Esophagus (tissue), 2 donors: ENCODE results near the gene PLEKHM3. TPM values are rescaled to one million over a fixed set of nuclear protein-coding genes. Genes with fewer than 3 reads are reported as not detected.

ENCODE experiments used
- H3K27ac ChIP-seq, 2 donors: one replicate each; pipeline ENCODE4 v1.5.1; 2013; ENCODE audit warnings: low read depth in 2 of 2, mild to moderate bottlenecking in 2 of 2, inconsistent platforms in 1 of 2, low read length in 1 of 2, moderate library complexity in 1 of 2
- H3K27me3 ChIP-seq, 2 donors: one replicate each; pipeline ENCODE4 v1.6.1; 2013; ENCODE audit warnings: low read length in 2 of 2, control low read depth in 1 of 2, mild to moderate bottlenecking in 1 of 2; ENCODE audit not compliant: insufficient read depth in 2 of 2, control insufficient read depth in 1 of 2
- H3K36me3 ChIP-seq, 2 donors: one replicate each; pipeline ENCODE4 v1.6.1; 2013; ENCODE audit warnings: low read length in 1 of 2; ENCODE audit not compliant: control insufficient read depth in 2 of 2, insufficient read depth in 2 of 2
- H3K4me1 ChIP-seq, 2 donors: one replicate each; pipeline ENCODE4 v1.6.1; 2013; ENCODE audit warnings: low read length in 1 of 2; ENCODE audit not compliant: control insufficient read depth in 2 of 2, insufficient read depth in 2 of 2
- H3K4me3 ChIP-seq, 2 donors: one replicate each; pipeline ENCODE4 v1.5.1; 2013; ENCODE audit warnings: low read length in 2 of 2, mild to moderate bottlenecking in 2 of 2, low read depth in 1 of 2, moderate library complexity in 1 of 2
- H3K9me3 ChIP-seq, 2 donors: one replicate each; pipeline ENCODE4 v1.6.1; 2013; ENCODE audit warnings: mild to moderate bottlenecking in 2 of 2, low read depth in 1 of 2, low read length in 1 of 2, moderate library complexity in 1 of 2; ENCODE audit not compliant: control insufficient read depth in 2 of 2, insufficient read depth in 1 of 2
- WGBS, 2 donors: extraction: QIAGEN DNeasy Blood & Tissue Kit; methylation state at CpG; one replicate each; pipeline ENCODE4 v1.1.7; 2013; 5-methylcytosine and 5-hydroxymethylcytosine counted together
- polyA plus RNA-seq, 2 donors: library from polyadenylated mRNA; stranded (reverse); fragments of 200-250 nt; gene quantifications; one replicate each; pipeline ENCODE4 v1.2.3, GENCODE V29; 2013
- donor health status: healthy with polysubstance abuse.
- donor health status: Bipolar disorder and iron deficiency.

Gene PLEKHM3
- polyA plus RNA-seq, 2 donors, result 1.7 to 1.9 TPM

DNA sequence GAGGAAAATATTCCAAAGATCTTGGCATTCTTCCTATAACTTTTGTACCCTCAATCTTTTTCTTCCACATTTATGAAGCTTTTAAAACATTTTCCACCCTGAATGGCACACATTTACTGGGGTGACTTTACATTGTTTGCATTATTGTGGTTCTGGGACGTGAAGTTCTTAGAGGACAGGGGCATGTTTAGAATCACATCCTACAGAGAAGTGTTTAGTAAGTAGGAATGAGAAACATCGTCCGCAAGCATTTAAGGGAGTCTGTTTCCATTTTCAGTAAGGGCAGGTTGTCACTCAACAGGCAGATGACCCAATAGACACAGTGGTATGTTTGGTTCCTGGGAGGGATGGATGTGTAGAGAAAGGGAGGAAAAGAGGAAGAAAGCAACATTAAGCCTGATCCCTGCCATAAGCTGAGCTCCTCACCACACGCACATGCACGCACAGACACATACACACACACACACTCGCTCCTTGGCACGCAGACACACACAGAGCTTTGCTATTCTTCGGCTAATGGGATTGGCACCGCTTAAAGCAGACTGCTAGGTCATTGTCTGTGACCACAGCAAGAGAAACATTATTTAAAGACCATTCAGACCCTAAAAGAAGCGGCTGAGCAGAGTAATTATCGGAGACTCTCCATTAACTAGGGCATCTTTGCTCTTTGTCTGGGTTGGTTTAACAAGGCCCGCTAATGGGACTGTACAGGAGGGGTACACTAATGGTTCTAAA lies 14.2 kb upstream of the PLEKHM3 start:
- H3K27me3 ChIP-seq, result no peaks in the 10 kb centered on the region
- 80% methylated on average over 12 of the region's 12 CpGs for WGBS, 2 donors
- H3K36me3 ChIP-seq, result no peaks in the 10 kb centered on the region
- no peak overlapping the region for H3K27ac ChIP-seq
- no peaks in the 10 kb centered on the region for H3K9me3 ChIP-seq
- H3K4me3 ChIP-seq, result no peak overlapping the region
- H3K4me1 ChIP-seq, result no peaks in the 10 kb centered on the region

GRCh38 chr2:208037564-208038487 lies 12.5 kb upstream of the PLEKHM3 start:
- no peaks in the 10 kb centered on the region for H3K4me1 ChIP-seq
- no peaks in the 10 kb centered on the region for H3K36me3 ChIP-seq
- H3K27ac ChIP-seq, result no peak overlapping the region
- no peaks in the 10 kb centered on the region for H3K27me3 ChIP-seq
- H3K4me3 ChIP-seq, result no peak overlapping the region
- 73 to 76% methylated on average over 4 of the region's 4 CpGs for WGBS, 2 donors
- H3K9me3 ChIP-seq, result no peaks in the 10 kb centered on the region

DNA sequence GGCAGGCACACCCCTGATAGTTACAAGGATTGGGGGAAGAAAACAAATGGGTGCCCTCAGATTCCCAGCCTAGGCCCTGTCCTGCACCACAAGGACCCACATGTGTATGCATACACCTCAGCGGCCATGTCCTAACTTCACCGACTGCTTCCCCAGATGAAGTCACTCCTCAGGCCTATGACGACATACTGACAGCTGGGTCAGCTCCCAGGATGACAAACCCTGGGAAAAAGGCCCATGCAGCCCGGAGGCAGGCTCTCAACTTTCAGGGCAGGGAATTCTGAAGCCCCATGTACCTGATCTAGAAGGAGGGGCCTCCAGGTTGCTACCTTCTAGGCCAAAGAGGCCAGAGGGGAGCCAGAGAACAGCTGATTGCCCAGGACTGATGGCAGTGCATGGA lies 11.0 kb upstream of the PLEKHM3 start:
- Histone ChIP-seq H3K27ac (no peak overlapping the region), H3K36me3 (no peaks in the 10 kb centered on the region), H3K27me3 (no peaks in the 10 kb centered on the region), H3K4me3 (no peak overlapping the region), H3K4me1 (no peaks in the 10 kb centered on the region), H3K9me3 (no peaks in the 10 kb centered on the region)
- WGBS, 2 donors, result 43 to 45% methylated on average over 4 of the region's 4 CpGs

DNA sequence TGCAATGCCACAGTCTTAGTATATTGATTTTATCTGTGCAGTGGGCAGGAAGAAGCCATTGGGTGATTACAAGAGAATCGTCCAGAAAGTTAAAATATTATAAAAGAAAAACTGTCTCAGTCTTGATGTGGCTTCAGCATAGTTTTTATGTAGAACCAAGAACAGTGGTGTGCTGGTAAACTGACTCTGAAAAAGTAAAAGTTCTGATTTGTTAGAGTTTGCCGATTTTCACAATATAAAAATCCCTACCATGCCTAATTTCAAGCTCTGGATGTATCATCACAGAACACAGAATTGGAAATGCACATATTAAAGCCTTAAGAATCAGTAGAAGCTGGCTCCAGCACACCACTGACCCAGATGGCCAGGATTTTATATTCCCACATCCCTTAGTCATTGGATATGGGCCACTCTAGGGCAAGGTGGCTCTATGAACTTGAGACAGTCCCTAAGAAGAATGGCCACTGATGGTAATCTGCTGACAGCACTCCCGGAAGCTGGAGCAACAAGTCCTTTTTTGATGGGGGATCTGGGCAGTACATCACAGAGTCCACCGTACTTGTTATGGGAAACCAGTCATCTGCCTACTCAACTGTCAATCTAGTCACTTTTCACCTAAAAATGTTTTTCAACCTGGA lies 9.3 kb upstream of the PLEKHM3 start:
- Histone ChIP-seq H3K36me3 (no peaks in the 10 kb centered on the region), H3K27me3 (no peaks in the 10 kb centered on the region), H3K9me3 (no peaks in the 10 kb centered on the region), H3K4me3 (no peak overlapping the region), H3K27ac (no peak overlapping the region), H3K4me1 (no peaks in the 10 kb centered on the region)
- 87 to 88% methylated on average over 4 of the region's 4 CpGs for WGBS, 2 donors

GRCh38 chr2:208033701-208034502 lies 8.6 kb upstream of the PLEKHM3 start:
- Histone ChIP-seq H3K27me3 (no peaks in the 10 kb centered on the region), H3K9me3 (no peaks in the 10 kb centered on the region), H3K27ac (no peak overlapping the region), H3K4me1 (no peaks in the 10 kb centered on the region), H3K36me3 (no peaks in the 10 kb centered on the region), H3K4me3 (no peak overlapping the region)
- WGBS, 2 donors, result 51 to 59% methylated on average over 4 of the region's 4 CpGs

GRCh38 chr2:208031608-208032019 lies 6.3 kb upstream of the PLEKHM3 start:
- Histone ChIP-seq H3K4me3 (no peak overlapping the region), H3K27me3 (no peaks in the 10 kb centered on the region), H3K27ac (no peak overlapping the region), H3K9me3 (no peaks in the 10 kb centered on the region), H3K36me3 (no peaks in the 10 kb centered on the region), H3K4me1 (no peaks in the 10 kb centered on the region)
- 65% methylated on average over 7 of the region's 7 CpGs for WGBS, 2 donors

DNA sequence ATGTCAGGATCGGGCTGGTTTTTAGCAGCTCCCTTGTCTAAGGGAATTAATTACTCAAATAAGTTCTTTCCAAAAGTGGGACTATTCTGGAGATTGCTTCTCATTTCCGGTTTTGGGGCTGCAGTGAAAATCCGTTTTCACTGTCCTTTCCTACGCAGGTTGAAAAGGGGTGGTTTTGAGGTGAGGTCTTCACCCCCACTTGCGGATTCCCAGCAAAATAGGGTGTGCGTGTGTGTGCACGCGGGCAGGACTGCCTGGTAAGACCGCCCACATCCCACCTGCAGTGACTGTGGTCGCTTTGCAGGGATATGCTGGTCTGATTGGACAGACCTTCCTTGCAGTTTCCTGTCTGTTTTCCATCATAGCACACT lies 472 bp upstream of the PLEKHM3 start:
- H3K27ac ChIP-seq, result peak overlapping the region; percentile 61 to 83
- WGBS, 2 donors, result 34 to 38% methylated on average over 10 of the region's 10 CpGs

GRCh38 chr2:208024091-208024490 lies 1.2 kb downstream of the PLEKHM3 start:
- H3K4me3 ChIP-seq, result no peak overlapping the region
- H3K27ac ChIP-seq, result no peak overlapping the region
- H3K27me3 ChIP-seq, result no peaks in the 10 kb centered on the region
- 96 to 99% methylated on average over 3 of the region's 3 CpGs for WGBS, 2 donors
- peaks cover 0 to 2% of the 10 kb centered on the region in 2 donors for H3K4me1 ChIP-seq
- no peaks in the 10 kb centered on the region for H3K36me3 ChIP-seq
- no peaks in the 10 kb centered on the region for H3K9me3 ChIP-seq

More for the DNA sequence above, 472 bp upstream of the PLEKHM3 start:
- no peaks in the 10 kb centered on the region for H3K36me3 ChIP-seq
- peaks cover 0 to 2% of the 10 kb centered on the region in 2 donors for H3K4me1 ChIP-seq
- H3K27me3 ChIP-seq, result no peaks in the 10 kb centered on the region
- H3K9me3 ChIP-seq, result no peaks in the 10 kb centered on the region
- H3K4me3 ChIP-seq, result peak overlapping the region; percentile 74 to 84

DNA sequence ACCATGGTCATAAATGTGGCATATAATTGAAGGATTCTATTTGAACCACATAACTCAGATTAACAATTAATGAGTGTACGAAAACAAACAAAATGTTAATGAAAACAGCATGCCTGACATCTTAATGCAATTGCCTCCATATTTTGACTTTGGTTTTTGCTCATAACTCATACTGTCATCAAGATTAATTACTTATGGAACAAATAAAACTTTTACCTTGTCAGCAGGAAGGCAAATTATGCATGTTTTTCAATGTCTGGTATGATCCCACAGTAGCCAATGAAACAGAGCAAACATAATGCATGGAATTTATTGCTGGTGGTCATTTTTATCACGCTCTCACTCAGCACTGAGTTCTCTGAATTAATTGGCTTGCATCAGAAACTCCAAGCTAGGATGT lies 5.1 kb downstream of the PLEKHM3 start:
- H3K4me1 ChIP-seq, result peaks cover 0 to 2% of the 10 kb centered on the region in 2 donors
- H3K4me3 ChIP-seq, result no peak overlapping the region
- 85 to 92% methylated on average over 2 of the region's 2 CpGs for WGBS, 2 donors

More for the DNA sequence above, 5.1 kb downstream of the PLEKHM3 start:
- Histone ChIP-seq H3K27me3 (no peaks in the 10 kb centered on the region), H3K9me3 (no peaks in the 10 kb centered on the region), H3K27ac (no peak overlapping the region), H3K36me3 (no peaks in the 10 kb centered on the region)
